WTC11 (cell line): ENCODE results near the gene CFAP298. TPM values are rescaled to one million over a fixed set of nuclear protein-coding genes. Genes with fewer than 3 reads are reported as not detected.

Source experiments
- ATAC-seq: fragments of 200-7000 bp; cut with Tn5 transposase; 2 replicates; pipeline ENCODE4 v1.10.0; 2021; ENCODE audit warnings: mild to moderate bottlenecking, moderate library complexity
- CTCF ChIA-PET: fragments of 300-600 bp; sonication (Branson Sonifier 250); formaldehyde crosslinking; loops from one replicate; lab custom pipeline; 2021; ENCODE audit warnings: antibody characterized with exemption; lab: Charles Lee
- POLR2A ChIA-PET: fragments of 350-600 bp; sonication (Branson Sonifier 250); formaldehyde crosslinking; loops from one replicate; lab custom pipeline; 2021; ENCODE audit warnings: antibody characterized with exemption; lab: Charles Lee
- DNase-seq: peaks from one replicate; pipeline ENCODE4 v3.0.0; 2021; ENCODE audit warnings: low spot score
- H3K27ac Mint-ChIP-seq: 2 replicates; pipeline ENCODE4 v1.8.0; 2021; ENCODE audit warnings: mixed read lengths
- H3K27me3 Mint-ChIP-seq: 2 replicates; pipeline ENCODE4 v1.8.0; 2021; ENCODE audit warnings: low read depth, mild to moderate bottlenecking, moderate library complexity, mixed read lengths
- H3K36me3 Mint-ChIP-seq: 2 replicates; pipeline ENCODE4 v1.8.0; 2021; ENCODE audit warnings: mixed read lengths
- H3K4me1 Mint-ChIP-seq: 2 replicates; pipeline ENCODE4 v1.8.0; 2022; ENCODE audit warnings: mixed read lengths
- H3K4me3 Mint-ChIP-seq: 2 replicates; pipeline ENCODE4 v1.8.0; 2021; ENCODE audit warnings: mild to moderate bottlenecking, moderate library complexity, mixed read lengths
- H3K9me3 Mint-ChIP-seq: 2 replicates; pipeline ENCODE4 v1.8.0; 2021; ENCODE audit warnings: mixed read lengths
- ELF4 ChIP-seq: sonication (generic); formaldehyde crosslinking; IDR thresholded peaks from 2 replicates; pipeline ENCODE4 v1.8.1; 2022; ENCODE audit warnings: low read depth, mild to moderate bottlenecking, moderate library complexity, missing genetic modification reagents
- GTF2I ChIP-seq: fragments of 250-450 bp; sonication (Bioruptor Pico); conservative IDR thresholded peaks from 2 replicates; pipeline ENCODE4 v1.4.0; 2021; ENCODE audit warnings: mild to moderate bottlenecking
- HMGA2 ChIP-seq: fragments of 250-450 bp; sonication (Bioruptor Pico); IDR thresholded peaks from 2 replicates; pipeline ENCODE4 v1.4.0; 2021; ENCODE audit warnings: mild to moderate bottlenecking, moderate library complexity
- IRF2 ChIP-seq: sonication (generic); formaldehyde crosslinking; IDR thresholded peaks from 2 replicates; pipeline ENCODE4 v1.8.0; 2022; ENCODE audit warnings: low read depth, missing genetic modification reagents, borderline replicate concordance
- NFATC4 ChIP-seq: fragments of 250-450 bp; sonication (Bioruptor Pico); IDR thresholded peaks from 2 replicates; pipeline ENCODE4 v1.9.0; 2021; ENCODE audit warnings: mild to moderate bottlenecking
- TCF7 ChIP-seq: sonication (generic); formaldehyde crosslinking; IDR thresholded peaks from 2 replicates; pipeline ENCODE4 v1.8.0; 2022; ENCODE audit warnings: mild to moderate bottlenecking, low read depth, missing genetic modification reagents, moderate library complexity
- total RNA-seq: library from RNA; stranded (reverse); gene quantifications from 3 replicates; pipeline ENCODE4 v1.2.3, GENCODE V29; 2021
- TF ChIP-seq, protein P1 (sequence below): sonication (generic); formaldehyde crosslinking; conservative IDR thresholded peaks from 2 replicates; pipeline ENCODE4 v1.8.1; 2023; ENCODE audit warnings: mild to moderate bottlenecking, low read depth, missing genetic modification reagents, moderate library complexity
- TF ChIP-seq, protein P2 (sequence below): sonication (generic); formaldehyde crosslinking; IDR thresholded peaks from 2 replicates; pipeline ENCODE4 v1.8.1; 2022; ENCODE audit warnings: missing genetic modification reagents, borderline replicate concordance
- TF ChIP-seq, protein P3 (sequence below): sonication (generic); formaldehyde crosslinking; IDR thresholded peaks from 2 replicates; pipeline ENCODE4 v1.8.1; 2022; ENCODE audit warnings: low read depth, missing genetic modification reagents, borderline replicate concordance
- TF ChIP-seq, protein P4 (sequence below): fragments of 200-600 bp; IDR thresholded peaks from 2 replicates; pipeline ENCODE4 v1.8.0; 2022; ENCODE audit warnings: antibody characterized with exemption
- TF ChIP-seq, protein P5 (sequence below): sonication (generic); formaldehyde crosslinking; IDR thresholded peaks from 2 replicates; pipeline ENCODE4 v1.8.0; 2023; ENCODE audit warnings: mild to moderate bottlenecking, missing genetic modification reagents
- TF ChIP-seq, protein P6 (sequence below): sonication (generic); formaldehyde crosslinking; IDR thresholded peaks from 2 replicates; pipeline ENCODE4 v1.8.1; 2023; ENCODE audit warnings: mild to moderate bottlenecking, missing genetic modification reagents, borderline replicate concordance

Gene CFAP298
- total RNA-seq, 1 experiment from 2014 or later = 98.1 TPM

DNA sequence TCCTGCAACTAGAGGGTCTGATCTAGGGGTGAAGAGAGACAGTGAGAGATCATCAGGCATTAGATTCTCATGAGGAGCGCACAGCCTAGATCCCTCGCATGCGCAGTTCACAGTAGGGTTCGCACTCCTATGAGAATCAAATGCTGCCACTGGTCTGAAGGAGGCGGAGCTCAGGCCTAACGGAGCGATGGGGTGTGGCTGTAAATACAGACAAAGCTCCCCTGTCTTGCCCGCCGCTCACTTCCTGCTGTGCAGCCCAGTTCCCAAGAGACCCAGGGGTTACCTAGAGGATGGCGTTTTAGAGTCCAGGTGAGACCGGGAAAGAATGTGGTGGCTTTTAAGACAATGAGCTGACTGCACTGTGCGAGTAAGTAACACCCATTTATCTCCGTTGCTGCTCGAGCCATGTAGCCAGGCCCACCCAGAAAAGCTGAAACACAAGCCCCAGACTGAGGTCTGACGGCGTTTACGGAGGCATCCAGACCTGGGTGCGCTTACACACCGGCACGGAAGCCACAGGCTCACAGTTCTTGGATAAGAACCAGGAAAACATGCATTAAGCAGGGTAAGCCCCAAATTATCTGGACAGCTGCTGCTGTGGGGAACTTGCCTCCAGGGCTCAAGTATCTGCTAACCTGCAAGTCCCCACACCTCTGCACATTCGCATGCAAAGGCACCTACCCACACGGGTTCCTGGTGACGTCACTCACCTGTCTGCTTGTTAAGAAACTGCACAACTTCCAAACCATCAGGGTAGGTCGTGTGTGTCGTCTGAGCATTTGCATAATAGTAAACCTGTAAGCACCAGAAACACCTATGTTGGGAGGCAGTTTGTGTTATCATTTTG is 39.4 kb downstream of the CFAP298 start (continued):
- TF ChIP-seq, protein P1, sequence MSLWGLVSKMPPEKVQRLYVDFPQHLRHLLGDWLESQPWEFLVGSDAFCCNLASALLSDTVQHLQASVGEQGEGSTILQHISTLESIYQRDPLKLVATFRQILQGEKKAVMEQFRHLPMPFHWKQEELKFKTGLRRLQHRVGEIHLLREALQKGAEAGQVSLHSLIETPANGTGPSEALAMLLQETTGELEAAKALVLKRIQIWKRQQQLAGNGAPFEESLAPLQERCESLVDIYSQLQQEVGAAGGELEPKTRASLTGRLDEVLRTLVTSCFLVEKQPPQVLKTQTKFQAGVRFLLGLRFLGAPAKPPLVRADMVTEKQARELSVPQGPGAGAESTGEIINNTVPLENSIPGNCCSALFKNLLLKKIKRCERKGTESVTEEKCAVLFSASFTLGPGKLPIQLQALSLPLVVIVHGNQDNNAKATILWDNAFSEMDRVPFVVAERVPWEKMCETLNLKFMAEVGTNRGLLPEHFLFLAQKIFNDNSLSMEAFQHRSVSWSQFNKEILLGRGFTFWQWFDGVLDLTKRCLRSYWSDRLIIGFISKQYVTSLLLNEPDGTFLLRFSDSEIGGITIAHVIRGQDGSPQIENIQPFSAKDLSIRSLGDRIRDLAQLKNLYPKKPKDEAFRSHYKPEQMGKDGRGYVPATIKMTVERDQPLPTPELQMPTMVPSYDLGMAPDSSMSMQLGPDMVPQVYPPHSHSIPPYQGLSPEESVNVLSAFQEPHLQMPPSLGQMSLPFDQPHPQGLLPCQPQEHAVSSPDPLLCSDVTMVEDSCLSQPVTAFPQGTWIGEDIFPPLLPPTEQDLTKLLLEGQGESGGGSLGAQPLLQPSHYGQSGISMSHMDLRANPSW = no peak

DNA sequence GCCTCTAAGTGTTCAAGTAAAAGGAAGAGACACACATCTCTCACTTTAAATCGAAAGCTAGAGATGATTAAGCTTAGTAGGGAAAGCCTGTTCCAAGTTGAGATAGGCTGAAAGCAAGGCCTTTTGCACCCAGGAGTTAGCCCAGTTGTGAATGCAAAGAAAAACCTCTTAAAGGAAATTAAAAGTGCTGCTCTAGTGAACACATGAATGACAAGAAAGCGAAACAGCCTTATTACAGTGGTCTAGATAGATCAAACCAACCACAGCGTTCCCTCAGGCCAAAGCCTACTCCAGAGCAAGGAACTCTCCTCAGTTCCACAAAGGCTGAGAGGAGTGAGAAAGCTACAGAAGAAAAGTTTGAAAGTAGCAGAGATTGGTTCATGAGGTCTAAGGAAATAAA is 41.7 kb downstream of the CFAP298 start:
- Mint-ChIP-seq H3K27ac (no peak overlapping the region), H3K9me3 (peaks cover 15% of the 10 kb centered on the region), H3K27me3 (no peaks in the 10 kb centered on the region; the same call in 1 of the 2 replicates), H3K36me3 (peaks cover 15% of the 10 kb centered on the region)
- POLR2A ChIA-PET = no interaction called here
- no peak for TF ChIP-seq HMGA2 (CRISPR knock-in tag)
- TF ChIP-seq, protein P2, sequence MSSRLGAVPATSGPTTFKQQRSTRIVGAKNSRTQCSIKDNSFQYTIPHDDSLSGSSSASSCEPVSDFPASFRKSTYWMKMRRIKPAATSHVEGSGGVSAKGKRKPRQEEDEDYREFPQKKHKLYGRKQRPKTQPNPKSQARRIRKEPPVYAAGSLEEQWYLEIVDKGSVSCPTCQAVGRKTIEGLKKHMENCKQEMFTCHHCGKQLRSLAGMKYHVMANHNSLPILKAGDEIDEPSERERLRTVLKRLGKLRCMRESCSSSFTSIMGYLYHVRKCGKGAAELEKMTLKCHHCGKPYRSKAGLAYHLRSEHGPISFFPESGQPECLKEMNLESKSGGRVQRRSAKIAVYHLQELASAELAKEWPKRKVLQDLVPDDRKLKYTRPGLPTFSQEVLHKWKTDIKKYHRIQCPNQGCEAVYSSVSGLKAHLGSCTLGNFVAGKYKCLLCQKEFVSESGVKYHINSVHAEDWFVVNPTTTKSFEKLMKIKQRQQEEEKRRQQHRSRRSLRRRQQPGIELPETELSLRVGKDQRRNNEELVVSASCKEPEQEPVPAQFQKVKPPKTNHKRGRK (CRISPR knock-in tag) = no peak
- no peak for TF ChIP-seq GTF2I (CRISPR knock-in tag)
- TF ChIP-seq, protein P3, sequence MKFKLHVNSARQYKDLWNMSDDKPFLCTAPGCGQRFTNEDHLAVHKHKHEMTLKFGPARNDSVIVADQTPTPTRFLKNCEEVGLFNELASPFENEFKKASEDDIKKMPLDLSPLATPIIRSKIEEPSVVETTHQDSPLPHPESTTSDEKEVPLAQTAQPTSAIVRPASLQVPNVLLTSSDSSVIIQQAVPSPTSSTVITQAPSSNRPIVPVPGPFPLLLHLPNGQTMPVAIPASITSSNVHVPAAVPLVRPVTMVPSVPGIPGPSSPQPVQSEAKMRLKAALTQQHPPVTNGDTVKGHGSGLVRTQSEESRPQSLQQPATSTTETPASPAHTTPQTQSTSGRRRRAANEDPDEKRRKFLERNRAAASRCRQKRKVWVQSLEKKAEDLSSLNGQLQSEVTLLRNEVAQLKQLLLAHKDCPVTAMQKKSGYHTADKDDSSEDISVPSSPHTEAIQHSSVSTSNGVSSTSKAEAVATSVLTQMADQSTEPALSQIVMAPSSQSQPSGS (CRISPR knock-in tag) = no peak
- TF ChIP-seq, protein P4, sequence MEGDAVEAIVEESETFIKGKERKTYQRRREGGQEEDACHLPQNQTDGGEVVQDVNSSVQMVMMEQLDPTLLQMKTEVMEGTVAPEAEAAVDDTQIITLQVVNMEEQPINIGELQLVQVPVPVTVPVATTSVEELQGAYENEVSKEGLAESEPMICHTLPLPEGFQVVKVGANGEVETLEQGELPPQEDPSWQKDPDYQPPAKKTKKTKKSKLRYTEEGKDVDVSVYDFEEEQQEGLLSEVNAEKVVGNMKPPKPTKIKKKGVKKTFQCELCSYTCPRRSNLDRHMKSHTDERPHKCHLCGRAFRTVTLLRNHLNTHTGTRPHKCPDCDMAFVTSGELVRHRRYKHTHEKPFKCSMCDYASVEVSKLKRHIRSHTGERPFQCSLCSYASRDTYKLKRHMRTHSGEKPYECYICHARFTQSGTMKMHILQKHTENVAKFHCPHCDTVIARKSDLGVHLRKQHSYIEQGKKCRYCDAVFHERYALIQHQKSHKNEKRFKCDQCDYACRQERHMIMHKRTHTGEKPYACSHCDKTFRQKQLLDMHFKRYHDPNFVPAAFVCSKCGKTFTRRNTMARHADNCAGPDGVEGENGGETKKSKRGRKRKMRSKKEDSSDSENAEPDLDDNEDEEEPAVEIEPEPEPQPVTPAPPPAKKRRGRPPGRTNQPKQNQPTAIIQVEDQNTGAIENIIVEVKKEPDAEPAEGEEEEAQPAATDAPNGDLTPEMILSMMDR = no peak
- no peak for TF ChIP-seq NFATC4 (CRISPR knock-in tag)
- no peak for TF ChIP-seq TCF7 (CRISPR knock-in tag)
- TF ChIP-seq, protein P5, sequence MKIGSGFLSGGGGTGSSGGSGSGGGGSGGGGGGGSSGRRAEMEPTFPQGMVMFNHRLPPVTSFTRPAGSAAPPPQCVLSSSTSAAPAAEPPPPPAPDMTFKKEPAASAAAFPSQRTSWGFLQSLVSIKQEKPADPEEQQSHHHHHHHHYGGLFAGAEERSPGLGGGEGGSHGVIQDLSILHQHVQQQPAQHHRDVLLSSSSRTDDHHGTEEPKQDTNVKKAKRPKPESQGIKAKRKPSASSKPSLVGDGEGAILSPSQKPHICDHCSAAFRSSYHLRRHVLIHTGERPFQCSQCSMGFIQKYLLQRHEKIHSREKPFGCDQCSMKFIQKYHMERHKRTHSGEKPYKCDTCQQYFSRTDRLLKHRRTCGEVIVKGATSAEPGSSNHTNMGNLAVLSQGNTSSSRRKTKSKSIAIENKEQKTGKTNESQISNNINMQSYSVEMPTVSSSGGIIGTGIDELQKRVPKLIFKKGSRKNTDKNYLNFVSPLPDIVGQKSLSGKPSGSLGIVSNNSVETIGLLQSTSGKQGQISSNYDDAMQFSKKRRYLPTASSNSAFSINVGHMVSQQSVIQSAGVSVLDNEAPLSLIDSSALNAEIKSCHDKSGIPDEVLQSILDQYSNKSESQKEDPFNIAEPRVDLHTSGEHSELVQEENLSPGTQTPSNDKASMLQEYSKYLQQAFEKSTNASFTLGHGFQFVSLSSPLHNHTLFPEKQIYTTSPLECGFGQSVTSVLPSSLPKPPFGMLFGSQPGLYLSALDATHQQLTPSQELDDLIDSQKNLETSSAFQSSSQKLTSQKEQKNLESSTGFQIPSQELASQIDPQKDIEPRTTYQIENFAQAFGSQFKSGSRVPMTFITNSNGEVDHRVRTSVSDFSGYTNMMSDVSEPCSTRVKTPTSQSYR (CRISPR knock-in tag) = no peak
- no peak for TF ChIP-seq IRF2
- no peak for TF ChIP-seq ELF4 (CRISPR knock-in tag)
- TF ChIP-seq, protein P6, sequence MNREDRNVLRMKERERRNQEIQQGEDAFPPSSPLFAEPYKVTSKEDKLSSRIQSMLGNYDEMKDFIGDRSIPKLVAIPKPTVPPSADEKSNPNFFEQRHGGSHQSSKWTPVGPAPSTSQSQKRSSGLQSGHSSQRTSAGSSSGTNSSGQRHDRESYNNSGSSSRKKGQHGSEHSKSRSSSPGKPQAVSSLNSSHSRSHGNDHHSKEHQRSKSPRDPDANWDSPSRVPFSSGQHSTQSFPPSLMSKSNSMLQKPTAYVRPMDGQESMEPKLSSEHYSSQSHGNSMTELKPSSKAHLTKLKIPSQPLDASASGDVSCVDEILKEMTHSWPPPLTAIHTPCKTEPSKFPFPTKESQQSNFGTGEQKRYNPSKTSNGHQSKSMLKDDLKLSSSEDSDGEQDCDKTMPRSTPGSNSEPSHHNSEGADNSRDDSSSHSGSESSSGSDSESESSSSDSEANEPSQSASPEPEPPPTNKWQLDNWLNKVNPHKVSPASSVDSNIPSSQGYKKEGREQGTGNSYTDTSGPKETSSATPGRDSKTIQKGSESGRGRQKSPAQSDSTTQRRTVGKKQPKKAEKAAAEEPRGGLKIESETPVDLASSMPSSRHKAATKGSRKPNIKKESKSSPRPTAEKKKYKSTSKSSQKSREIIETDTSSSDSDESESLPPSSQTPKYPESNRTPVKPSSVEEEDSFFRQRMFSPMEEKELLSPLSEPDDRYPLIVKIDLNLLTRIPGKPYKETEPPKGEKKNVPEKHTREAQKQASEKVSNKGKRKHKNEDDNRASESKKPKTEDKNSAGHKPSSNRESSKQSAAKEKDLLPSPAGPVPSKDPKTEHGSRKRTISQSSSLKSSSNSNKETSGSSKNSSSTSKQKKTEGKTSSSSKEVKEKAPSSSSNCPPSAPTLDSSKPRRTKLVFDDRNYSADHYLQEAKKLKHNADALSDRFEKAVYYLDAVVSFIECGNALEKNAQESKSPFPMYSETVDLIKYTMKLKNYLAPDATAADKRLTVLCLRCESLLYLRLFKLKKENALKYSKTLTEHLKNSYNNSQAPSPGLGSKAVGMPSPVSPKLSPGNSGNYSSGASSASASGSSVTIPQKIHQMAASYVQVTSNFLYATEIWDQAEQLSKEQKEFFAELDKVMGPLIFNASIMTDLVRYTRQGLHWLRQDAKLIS (CRISPR knock-in tag) = no peak
- TF ChIP-seq, all 79 proteins: peak for 0
- no peak for ATAC-seq
- no peak for DNase-seq
- Mint-ChIP-seq H3K4me1 (peaks cover 42% of the 10 kb centered on the region), H3K4me3 (no peak overlapping the region)
- CTCF ChIA-PET = interaction anchor here (0.6 to 7.1 kb wide), 7 partner anchors 8 to 169 kb away, joined by 3 to 66 read pairs (median 4); partner anchors contain the start of gene CFAP298
